ENCODE measurements around the gene HSD11B1L. TPM values are rescaled to one million over a fixed set of nuclear protein-coding genes. Genes with fewer than 3 reads are reported as not detected.

HSD11B1L gene
- total RNA-seq, 1 donor = 6.5 TPM

GRCh38 chr19:5711025-5711424 lies 30.2 kb downstream of the HSD11B1L start:
- no peak for DNase-seq (ENCODE audit: low read depth)
- no peak for TF ChIP-seq CTCF (IDR thresholded peaks at IDR 0.05; ENCODE audit: insufficient read depth, low read depth, low read length)
- no peak overlapping the region for H3K4me3 ChIP-seq (ENCODE audit: low read depth, low read length)

- no peak for TF ChIP-seq CTCF (IDR thresholded peaks at IDR 0.05; ENCODE audit: insufficient read depth, low read depth, low read length)
- DNase-seq (ENCODE audit: low read depth) = no peak
- no peak overlapping the region for H3K4me3 ChIP-seq (ENCODE audit: low read depth, low read length)
Observed at GRCh38 chr19:5711713-5712161, 30.9 kb downstream of the HSD11B1L start.

- TF ChIP-seq CTCF (IDR thresholded peaks at IDR 0.05; ENCODE audit: insufficient read depth, low read depth, low read length) = no peak
- no peak overlapping the region for H3K4me3 ChIP-seq (ENCODE audit: low read depth, low read length)
Observed at GRCh38 chr19:5713228-5713627, 32.4 kb downstream of the HSD11B1L start.

GRCh38 chr19:5714816-5715215 lies 34.0 kb downstream of the HSD11B1L start:
- DNase-seq (ENCODE audit: low read depth) = no peak
- TF ChIP-seq CTCF (IDR thresholded peaks at IDR 0.05; ENCODE audit: insufficient read depth, low read depth, low read length) = no peak

More at GRCh38 chr19:5713228-5713627, 32.4 kb downstream of the HSD11B1L start:
- no peak for DNase-seq (ENCODE audit: low read depth)

GRCh38 chr19:5717215-5717935 lies 36.5 kb downstream of the HSD11B1L start:
- H3K4me3 ChIP-seq (ENCODE audit: low read depth, low read length) = peak overlapping the region; percentile 88
- no peak for DNase-seq (ENCODE audit: low read depth)
- TF ChIP-seq CTCF (IDR thresholded peaks at IDR 0.05; ENCODE audit: insufficient read depth, low read depth, low read length) = no peak

More at GRCh38 chr19:5714816-5715215, 34.0 kb downstream of the HSD11B1L start:
- no peak overlapping the region for H3K4me3 ChIP-seq (ENCODE audit: low read depth, low read length)

GRCh38 chr19:5718037-5718578 lies 37.3 kb downstream of the HSD11B1L start:
- H3K4me3 ChIP-seq (ENCODE audit: low read depth, low read length) = peak overlapping the region; percentile 88
- TF ChIP-seq CTCF (IDR thresholded peaks at IDR 0.05; ENCODE audit: insufficient read depth, low read depth, low read length) = no peak
- DNase-seq (ENCODE audit: low read depth) = peak; percentile 51
